GM21576 (cell line): Measurements from ENCODE around the gene FBXL19.

Experiments used
- ATAC-seq: cut with Tn5 transposase; IDR thresholded peaks from one replicate; pipeline ENCODE4 v1.9.1; 2021; ENCODE audit warnings: mild to moderate bottlenecking, moderate library complexity; ENCODE audit not compliant: unreplicated experiment

The FBXL19 gene

GRCh38 chr16:30894540-30895368, 28.6 kb upstream of the FBXL19 start:
- ATAC-seq: no peak

GRCh38 chr16:30895627-30896260, 27.6 kb upstream of the FBXL19 start:
- no peak for ATAC-seq

GRCh38 chr16:30896261-30896888, 27.0 kb upstream of the FBXL19 start, which contains the start of gene CTF1:
Gene CTF1, plus strand, starts transcription at chr16:30896614. Its CDS starts 30 bp downstream, at chr16:30896644.
- ATAC-seq: no peak

- ATAC-seq: peak; percentile 42
Observed at GRCh38 chr16:30896889-30897733, 26.3 kb upstream of the FBXL19 start.

GRCh38 chr16:30899794-30900193, 23.6 kb upstream of the FBXL19 start:
- ATAC-seq: no peak

GRCh38 chr16:30900588-30900987, 22.8 kb upstream of the FBXL19 start:
- ATAC-seq: no peak

- no peak for ATAC-seq
Observed at GRCh38 chr16:30901201-30902028, 22.0 kb upstream of the FBXL19 start.

GRCh38 chr16:30902029-30902972, 21.1 kb upstream of the FBXL19 start:
- ATAC-seq: peak; percentile 49

- ATAC-seq: no peak
Observed at GRCh38 chr16:30903002-30903401, 20.4 kb upstream of the FBXL19 start.

- ATAC-seq: no peak
Observed at GRCh38 chr16:30903596-30903995, 19.8 kb upstream of the FBXL19 start.

GRCh38 chr16:30904114-30904780, 19.1 kb upstream of the FBXL19 start:
- no peak for ATAC-seq

GRCh38 chr16:30907064-30907463, 16.3 kb upstream of the FBXL19 start:
- ATAC-seq: no peak

- ATAC-seq: no peak
Observed at GRCh38 chr16:30910427-30911029, 12.8 kb upstream of the FBXL19 start.

GRCh38 chr16:30912794-30913412, 10.5 kb upstream of the FBXL19 start:
- ATAC-seq: no peak

GRCh38 chr16:30914830-30915229, 8.5 kb upstream of the FBXL19 start:
- ATAC-seq: no peak

- no peak for ATAC-seq
Observed at GRCh38 chr16:30918614-30919013, 4.8 kb upstream of the FBXL19 start.

- no peak for ATAC-seq
Observed at GRCh38 chr16:30920891-30921290, 2.5 kb upstream of the FBXL19 start.

- no peak for ATAC-seq
Observed at GRCh38 chr16:30921459-30921747, 2.0 kb upstream of the FBXL19 start.
